Measurements from ENCODE around the gene VPS52. TPM values are rescaled to one million over a fixed set of nuclear protein-coding genes. Genes with fewer than 3 reads are reported as not detected.
A peak's percentile ranks its signal among the peaks of the same experiment; 100 is the strongest.

VPS52 gene
- total and polyA plus RNA-seq, 9 of the 15 experiments (the other 6 are each of a cell fraction or from before 2014, with no cell fraction given): 24.4 to 103 (median 40.2) TPM

DNA sequence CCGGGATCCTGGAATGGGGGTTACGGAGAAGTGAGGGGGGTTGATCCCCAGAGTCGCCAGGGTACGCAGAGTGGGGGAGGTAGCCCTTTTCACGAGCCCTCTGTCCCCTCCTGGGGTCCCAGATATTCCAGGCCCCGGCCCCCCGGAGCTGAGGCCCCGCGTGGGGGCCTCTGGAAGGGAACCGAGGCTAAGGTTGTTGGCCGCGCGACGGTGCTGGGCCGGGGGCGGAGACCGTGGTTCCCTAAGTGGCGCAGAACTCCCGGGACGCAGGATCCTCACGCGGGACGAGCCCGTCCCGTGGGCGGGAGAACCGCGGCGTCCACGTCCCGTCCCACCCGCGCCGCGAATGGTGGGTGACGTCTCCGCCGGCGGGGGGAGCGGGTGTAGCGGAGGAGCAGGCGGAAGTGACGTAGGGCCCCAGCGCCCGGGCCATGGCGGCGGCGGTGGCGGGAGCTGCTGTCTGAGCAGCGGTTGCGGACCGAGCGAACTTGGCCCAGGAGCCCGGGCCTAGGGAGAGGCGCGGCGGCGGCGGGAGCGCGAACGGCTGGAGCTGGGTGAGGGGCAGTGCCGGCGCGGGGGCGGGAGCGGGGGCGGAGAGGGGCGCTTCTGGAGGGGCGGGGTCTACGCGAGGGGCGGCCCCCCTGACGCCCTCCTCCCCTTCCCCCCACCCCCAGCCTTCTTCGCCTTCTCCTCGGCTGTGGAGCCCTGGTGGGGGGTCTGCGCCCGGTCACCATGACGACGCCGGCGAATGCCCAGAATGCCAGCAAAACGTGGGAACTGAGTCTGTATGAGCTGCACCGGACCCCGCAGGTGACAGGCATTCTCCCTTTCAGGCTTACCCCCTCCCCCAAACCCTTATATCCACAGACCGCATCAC, 63.3 kb downstream of the VPS52 start, which contains the start of gene RING1 (continued):
- TF ChIP-seq, protein P1, sequence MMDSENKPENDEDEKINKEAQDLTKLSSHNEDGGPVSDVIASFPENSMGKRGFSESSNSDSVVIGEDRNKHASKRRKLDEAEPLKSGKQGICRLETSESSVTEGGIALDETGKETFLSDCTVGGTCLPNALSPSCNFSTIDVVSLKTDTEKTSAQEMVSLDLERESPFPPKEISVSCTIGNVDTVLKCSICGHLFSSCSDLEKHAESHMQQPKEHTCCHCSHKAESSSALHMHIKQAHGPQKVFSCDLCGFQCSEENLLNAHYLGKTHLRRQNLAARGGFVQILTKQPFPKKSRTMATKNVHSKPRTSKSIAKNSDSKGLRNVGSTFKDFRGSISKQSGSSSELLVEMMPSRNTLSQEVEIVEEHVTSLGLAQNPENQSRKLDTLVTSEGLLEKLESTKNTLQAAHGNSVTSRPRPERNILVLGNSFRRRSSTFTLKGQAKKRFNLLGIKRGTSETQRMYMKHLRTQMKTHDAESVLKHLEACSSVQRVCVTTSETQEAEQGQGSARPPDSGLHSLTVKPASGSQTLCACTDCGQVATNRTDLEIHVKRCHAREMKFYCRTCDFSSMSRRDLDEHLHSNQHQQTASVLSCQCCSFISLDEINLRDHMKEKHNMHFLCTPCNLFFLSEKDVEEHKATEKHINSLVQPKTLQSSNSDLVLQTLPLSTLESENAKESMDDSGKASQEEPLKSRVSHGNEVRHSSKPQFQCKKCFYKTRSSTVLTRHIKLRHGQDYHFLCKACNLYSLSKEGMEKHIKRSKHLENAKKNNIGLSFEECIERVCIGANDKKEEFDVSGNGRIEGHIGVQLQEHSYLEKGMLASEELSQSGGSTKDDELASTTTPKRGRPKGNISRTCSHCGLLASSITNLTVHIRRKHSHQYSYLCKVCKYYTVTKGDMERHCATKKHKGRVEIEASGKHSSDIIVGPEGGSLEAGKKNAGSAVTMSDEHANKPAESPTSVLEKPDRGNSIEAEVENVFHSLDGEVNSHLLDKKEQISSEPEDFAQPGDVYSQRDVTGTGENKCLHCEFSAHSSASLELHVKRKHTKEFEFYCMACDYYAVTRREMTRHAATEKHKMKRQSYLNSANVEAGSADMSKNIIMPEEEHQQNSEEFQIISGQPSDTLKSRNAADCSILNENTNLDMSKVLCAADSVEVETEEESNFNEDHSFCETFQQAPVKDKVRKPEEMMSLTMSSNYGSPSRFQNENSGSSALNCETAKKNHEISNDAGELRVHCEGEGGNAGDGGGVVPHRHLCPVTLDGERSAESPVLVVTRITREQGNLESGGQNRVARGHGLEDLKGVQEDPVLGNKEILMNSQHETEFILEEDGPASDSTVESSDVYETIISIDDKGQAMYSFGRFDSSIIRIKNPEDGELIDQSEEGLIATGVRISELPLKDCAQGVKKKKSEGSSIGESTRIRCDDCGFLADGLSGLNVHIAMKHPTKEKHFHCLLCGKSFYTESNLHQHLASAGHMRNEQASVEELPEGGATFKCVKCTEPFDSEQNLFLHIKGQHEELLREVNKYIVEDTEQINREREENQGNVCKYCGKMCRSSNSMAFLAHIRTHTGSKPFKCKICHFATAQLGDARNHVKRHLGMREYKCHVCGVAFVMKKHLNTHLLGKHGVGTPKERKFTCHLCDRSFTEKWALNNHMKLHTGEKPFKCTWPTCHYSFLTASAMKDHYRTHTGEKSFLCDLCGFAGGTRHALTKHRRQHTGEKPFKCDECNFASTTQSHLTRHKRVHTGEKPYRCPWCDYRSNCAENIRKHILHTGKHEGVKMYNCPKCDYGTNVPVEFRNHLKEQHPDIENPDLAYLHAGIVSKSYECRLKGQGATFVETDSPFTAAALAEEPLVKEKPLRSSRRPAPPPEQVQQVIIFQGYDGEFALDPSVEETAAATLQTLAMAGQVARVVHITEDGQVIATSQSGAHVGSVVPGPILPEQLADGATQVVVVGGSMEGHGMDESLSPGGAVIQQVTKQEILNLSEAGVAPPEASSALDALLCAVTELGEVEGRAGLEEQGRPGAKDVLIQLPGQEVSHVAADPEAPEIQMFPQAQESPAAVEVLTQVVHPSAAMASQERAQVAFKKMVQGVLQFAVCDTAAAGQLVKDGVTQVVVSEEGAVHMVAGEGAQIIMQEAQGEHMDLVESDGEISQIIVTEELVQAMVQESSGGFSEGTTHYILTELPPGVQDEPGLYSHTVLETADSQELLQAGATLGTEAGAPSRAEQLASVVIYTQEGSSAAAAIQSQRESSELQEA (IDR thresholded peaks at IDR 0.05; ENCODE audit: low read depth): no peak
- TF ChIP-seq CREBBP (IDR thresholded peaks at IDR 0.05; ENCODE audit: low read depth, low read length): no peak
- TF ChIP-seq RBM17 (IDR thresholded peaks at IDR 0.05; ENCODE audit: borderline replicate concordance, low read depth, low read length): no peak
- no peak for TF ChIP-seq ZNF436 (CRISPR knock-in tag; IDR thresholded peaks at IDR 0.05)
- 0 out of 2 replicates have a peak, but pooled peaks have one; percentile 33 for TF ChIP-seq OTX1 (CRISPR knock-in tag; IDR thresholded peaks at IDR 0.05)
- no peak for TF ChIP-seq HNRNPUL1 (IDR thresholded peaks at IDR 0.05; ENCODE audit: low read length)
- TF ChIP-seq, protein P2, sequence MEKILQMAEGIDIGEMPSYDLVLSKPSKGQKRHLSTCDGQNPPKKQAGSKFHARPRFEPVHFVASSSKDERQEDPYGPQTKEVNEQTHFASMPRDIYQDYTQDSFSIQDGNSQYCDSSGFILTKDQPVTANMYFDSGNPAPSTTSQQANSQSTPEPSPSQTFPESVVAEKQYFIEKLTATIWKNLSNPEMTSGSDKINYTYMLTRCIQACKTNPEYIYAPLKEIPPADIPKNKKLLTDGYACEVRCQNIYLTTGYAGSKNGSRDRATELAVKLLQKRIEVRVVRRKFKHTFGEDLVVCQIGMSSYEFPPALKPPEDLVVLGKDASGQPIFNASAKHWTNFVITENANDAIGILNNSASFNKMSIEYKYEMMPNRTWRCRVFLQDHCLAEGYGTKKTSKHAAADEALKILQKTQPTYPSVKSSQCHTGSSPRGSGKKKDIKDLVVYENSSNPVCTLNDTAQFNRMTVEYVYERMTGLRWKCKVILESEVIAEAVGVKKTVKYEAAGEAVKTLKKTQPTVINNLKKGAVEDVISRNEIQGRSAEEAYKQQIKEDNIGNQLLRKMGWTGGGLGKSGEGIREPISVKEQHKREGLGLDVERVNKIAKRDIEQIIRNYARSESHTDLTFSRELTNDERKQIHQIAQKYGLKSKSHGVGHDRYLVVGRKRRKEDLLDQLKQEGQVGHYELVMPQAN (IDR thresholded peaks at IDR 0.05; ENCODE audit: borderline replicate concordance): no peak; the same call in 1 of the 2 replicates
- no peak for TF ChIP-seq TFAM (CRISPR knock-in tag; conservative IDR thresholded peaks at IDR 0.05)
- TF ChIP-seq, protein P3, sequence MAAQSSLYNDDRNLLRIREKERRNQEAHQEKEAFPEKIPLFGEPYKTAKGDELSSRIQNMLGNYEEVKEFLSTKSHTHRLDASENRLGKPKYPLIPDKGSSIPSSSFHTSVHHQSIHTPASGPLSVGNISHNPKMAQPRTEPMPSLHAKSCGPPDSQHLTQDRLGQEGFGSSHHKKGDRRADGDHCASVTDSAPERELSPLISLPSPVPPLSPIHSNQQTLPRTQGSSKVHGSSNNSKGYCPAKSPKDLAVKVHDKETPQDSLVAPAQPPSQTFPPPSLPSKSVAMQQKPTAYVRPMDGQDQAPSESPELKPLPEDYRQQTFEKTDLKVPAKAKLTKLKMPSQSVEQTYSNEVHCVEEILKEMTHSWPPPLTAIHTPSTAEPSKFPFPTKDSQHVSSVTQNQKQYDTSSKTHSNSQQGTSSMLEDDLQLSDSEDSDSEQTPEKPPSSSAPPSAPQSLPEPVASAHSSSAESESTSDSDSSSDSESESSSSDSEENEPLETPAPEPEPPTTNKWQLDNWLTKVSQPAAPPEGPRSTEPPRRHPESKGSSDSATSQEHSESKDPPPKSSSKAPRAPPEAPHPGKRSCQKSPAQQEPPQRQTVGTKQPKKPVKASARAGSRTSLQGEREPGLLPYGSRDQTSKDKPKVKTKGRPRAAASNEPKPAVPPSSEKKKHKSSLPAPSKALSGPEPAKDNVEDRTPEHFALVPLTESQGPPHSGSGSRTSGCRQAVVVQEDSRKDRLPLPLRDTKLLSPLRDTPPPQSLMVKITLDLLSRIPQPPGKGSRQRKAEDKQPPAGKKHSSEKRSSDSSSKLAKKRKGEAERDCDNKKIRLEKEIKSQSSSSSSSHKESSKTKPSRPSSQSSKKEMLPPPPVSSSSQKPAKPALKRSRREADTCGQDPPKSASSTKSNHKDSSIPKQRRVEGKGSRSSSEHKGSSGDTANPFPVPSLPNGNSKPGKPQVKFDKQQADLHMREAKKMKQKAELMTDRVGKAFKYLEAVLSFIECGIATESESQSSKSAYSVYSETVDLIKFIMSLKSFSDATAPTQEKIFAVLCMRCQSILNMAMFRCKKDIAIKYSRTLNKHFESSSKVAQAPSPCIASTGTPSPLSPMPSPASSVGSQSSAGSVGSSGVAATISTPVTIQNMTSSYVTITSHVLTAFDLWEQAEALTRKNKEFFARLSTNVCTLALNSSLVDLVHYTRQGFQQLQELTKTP (IDR thresholded peaks at IDR 0.05; ENCODE audit: low read depth in 1 of 2, partially characterized antibody in 2 of 2): no peak
- TF ChIP-seq ZNF584 (CRISPR knock-in tag; IDR thresholded peaks at IDR 0.05; ENCODE audit: low read depth): no peak
- TF ChIP-seq CBX1 (IDR thresholded peaks at IDR 0.05; ENCODE audit: low read depth): peak; percentile 80
- TF ChIP-seq XRCC3 (IDR thresholded peaks at IDR 0.05): no peak
- TF ChIP-seq LARP7 (IDR thresholded peaks at IDR 0.05): no peak
